ENCODE data around the gene PTRH2. TPM values are rescaled to one million over a fixed set of nuclear protein-coding genes. Genes with fewer than 3 reads are reported as not detected.

Gene PTRH2
- total RNA-seq, 1 experiment from 2014 or later: 59.6 TPM

- no peak for TF ChIP-seq JUND (IDR thresholded peaks at IDR 0.05)
- no peak for TF ChIP-seq EZH2phosphoT487 (IDR thresholded peaks at IDR 0.05; ENCODE audit: borderline replicate concordance)
- TF ChIP-seq RAD21 (IDR thresholded peaks at IDR 0.05; ENCODE audit: low read depth): no peak
- no peak for TF ChIP-seq SIN3A (IDR thresholded peaks at IDR 0.05; ENCODE audit: low read depth)
- no peak for TF ChIP-seq ZNF274 (IDR thresholded peaks at IDR 0.05; ENCODE audit: low read depth, low read length)
- TF ChIP-seq CTCF (IDR thresholded peaks at IDR 0.05 in 2 of 3, conservative IDR thresholded peaks at IDR 0.05 in 1 of 3; ENCODE audit: borderline replicate concordance in 1 of 3, insufficient read depth in 1 of 3, low read depth in 2 of 3, low read length in 2 of 3): no peak
- no peak for TF ChIP-seq TCF7L2 (IDR thresholded peaks at IDR 0.05; ENCODE audit: borderline replicate concordance, extremely low read depth, insufficient read depth, insufficient read length)
- TF ChIP-seq EGR1 (IDR thresholded peaks at IDR 0.05; ENCODE audit: low read depth): 0 out of 2 replicates have a peak, but pooled peaks have one; percentile 4
- no peak for TF ChIP-seq CBX3 (IDR thresholded peaks at IDR 0.05; ENCODE audit: low read depth)
- TF ChIP-seq ZFX (IDR thresholded peaks at IDR 0.05): no peak
- TF ChIP-seq ELF1 (IDR thresholded peaks at IDR 0.05; ENCODE audit: borderline replicate concordance, low read depth): no peak
- 0 out of 2 replicates have a peak, but pooled peaks have one; percentile 16 for TF ChIP-seq SP1 (IDR thresholded peaks at IDR 0.05; ENCODE audit: low read depth)
Measured at GRCh38 chr17:59668816-59669215, 38.4 kb downstream of the PTRH2 start (continued).

- no peak overlapping the region for H3K4me2 ChIP-seq (ENCODE audit: low read length)
- H3K4me3 ChIP-seq (replicated peaks in 1 of 2; ENCODE audit: low read depth in 1 of 2, low read length in 2 of 2): no peak overlapping the region
- no peak overlapping the region for H2AFZ ChIP-seq (ENCODE audit: low read depth, low read length, poor library complexity, severe bottlenecking)
- BruUV-seq (replicated peaks): no TSS peak
- DNase-seq (ENCODE audit: low read depth, low spot score) (no peak), ATAC-seq (no peak)
- no peaks in the 10 kb centered on the region for H3K9me3 ChIP-seq (ENCODE audit: control insufficient read depth in 1 of 2, insufficient read depth in 1 of 2, low read depth in 1 of 2, low read length in 2 of 2)
- RAD21 ChIA-PET (ENCODE audit: low non-redundant PET in 1 of 2, low total read pairs in 2 of 2, uncharacterized antibody in 2 of 2, unreplicated experiment in 2 of 2): no interaction called here
- H3K9me2 ChIP-seq (ENCODE audit: insufficient read depth): no peaks in the 10 kb centered on the region
- H3K27ac ChIP-seq (ENCODE audit: low read depth, low read length): peak overlapping the region; percentile 2; the same call in 1 of the 2 replicates
- H3K79me2 ChIP-seq (ENCODE audit: insufficient read depth, low read length): peaks cover 92% of the 10 kb centered on the region
- H3K27me3 ChIP-seq (ENCODE audit: insufficient read depth, low read length): no peaks in the 10 kb centered on the region
- H4K20me1 ChIP-seq (ENCODE audit: insufficient read depth): peaks cover 4% of the 10 kb centered on the region; the same call in 1 of the 2 replicates
- POLR2A ChIA-PET: no interaction called here
- CTCF ChIA-PET: no interaction called here
- intact Hi-C loops (cut with micrococcal nuclease): no loop called here
- no peak overlapping the region for H3K9ac ChIP-seq (ENCODE audit: low read length)
- H3K4me1 ChIP-seq (ENCODE audit: control insufficient read depth in 1 of 2, insufficient read depth in 2 of 2, low read length in 2 of 2): peaks cover 25 to 50% of the 10 kb centered on the region in 2 experiments
- H3K36me3 ChIP-seq (ENCODE audit: control insufficient read depth in 1 of 2, insufficient read depth in 2 of 2, low read length in 2 of 2): peaks cover 78 to 81% of the 10 kb centered on the region in 2 experiments
- TF ChIP-seq EZH2 (IDR thresholded peaks at IDR 0.05): no peak
- TF ChIP-seq EGR1 (IDR thresholded peaks at IDR 0.05; ENCODE audit: low read depth): no peak
- no peak for TF ChIP-seq ATF3 (IDR thresholded peaks at IDR 0.05)
- no peak for TF ChIP-seq RAD21 (IDR thresholded peaks at IDR 0.05; ENCODE audit: low read depth)
- TF ChIP-seq FOSL1 (IDR thresholded peaks at IDR 0.05; ENCODE audit: low read depth): no peak
- TF ChIP-seq ZFX (IDR thresholded peaks at IDR 0.05): no peak
- TF ChIP-seq YY1 (IDR thresholded peaks at IDR 0.05; ENCODE audit: extremely low read depth, insufficient replicate concordance, low read depth, low read length): no peak
- no peak for TF ChIP-seq CTCF (IDR thresholded peaks at IDR 0.05 in 2 of 3, conservative IDR thresholded peaks at IDR 0.05 in 1 of 3; ENCODE audit: borderline replicate concordance in 1 of 3, insufficient read depth in 1 of 3, low read depth in 2 of 3, low read length in 2 of 3)
- no peak for TF ChIP-seq CBX3 (IDR thresholded peaks at IDR 0.05; ENCODE audit: low read depth)
- TF ChIP-seq TCF7L2 (IDR thresholded peaks at IDR 0.05; ENCODE audit: borderline replicate concordance, extremely low read depth, insufficient read depth, insufficient read length): no peak
- no peak for TF ChIP-seq POLR2A (IDR thresholded peaks at IDR 0.05; ENCODE audit: borderline replicate concordance, extremely low read depth, insufficient read depth, insufficient read length)
- no peak for TF ChIP-seq MAX (IDR thresholded peaks at IDR 0.05)
- no peak for TF ChIP-seq CEBPB (IDR thresholded peaks at IDR 0.05; ENCODE audit: low read depth)
- no peak for TF ChIP-seq SIN3A (IDR thresholded peaks at IDR 0.05; ENCODE audit: low read depth)
Measured at GRCh38 chr17:59666235-59666634, 41.0 kb downstream of the PTRH2 start.
